ENCODE data around the gene DAB2IP.

The DAB2IP gene

GRCh38 chr9:121706149-121706750 lies 54.8 kb downstream of the DAB2IP start:
- no peak for DNase-seq

GRCh38 chr9:121707477-121708424 lies 56.3 kb downstream of the DAB2IP start:
- DNase-seq = no peak

- DNase-seq = no peak
Measured at GRCh38 chr9:121708768-121709488, 57.5 kb downstream of the DAB2IP start.

- DNase-seq = no peak
Measured at GRCh38 chr9:121709798-121710197, 58.4 kb downstream of the DAB2IP start.

- no peak for DNase-seq
Measured at GRCh38 chr9:121711281-121711680, 59.8 kb downstream of the DAB2IP start.

GRCh38 chr9:121711797-121712196 lies 60.4 kb downstream of the DAB2IP start:
- no peak for DNase-seq

- DNase-seq = no peak
Measured at GRCh38 chr9:121713400-121714070, 62.1 kb downstream of the DAB2IP start.

- no peak for DNase-seq
Measured at GRCh38 chr9:121714075-121714705, 62.8 kb downstream of the DAB2IP start.

- DNase-seq = no peak
Measured at GRCh38 chr9:121714873-121715272, 63.4 kb downstream of the DAB2IP start.

GRCh38 chr9:121717141-121717991 lies 65.9 kb downstream of the DAB2IP start:
- DNase-seq = no peak

- peak; percentile 52 for DNase-seq
Measured at GRCh38 chr9:121718084-121718483, 66.7 kb downstream of the DAB2IP start.

GRCh38 chr9:121718501-121718900 lies 67.1 kb downstream of the DAB2IP start:
- DNase-seq = no peak

- no peak for DNase-seq
Measured at GRCh38 chr9:121720311-121721057, 69.0 kb downstream of the DAB2IP start.

GRCh38 chr9:121721058-121721350 lies 69.6 kb downstream of the DAB2IP start:
- DNase-seq = no peak

- no peak for DNase-seq
Measured at GRCh38 chr9:121721770-121722169, 70.3 kb downstream of the DAB2IP start.

GRCh38 chr9:121725008-121725775 lies 73.8 kb downstream of the DAB2IP start:
- DNase-seq = peak; percentile 95

- no peak for DNase-seq
Measured at GRCh38 chr9:121727295-121728020, 76.0 kb downstream of the DAB2IP start.

GRCh38 chr9:121728916-121729315 lies 77.5 kb downstream of the DAB2IP start:
- no peak for DNase-seq

Measured in fibroblast of skin of back (primary cell).